Prostate gland (tissue), 2 donors: ENCODE measurements around the gene PDIA5.

Source experiments
- POLR2A ChIP-seq: fragments of 450-650 bp; IDR thresholded peaks from one replicate; pipeline ENCODE4 v1.6.1; 2016; ENCODE audit warnings: antibody characterized with exemption, mild to moderate bottlenecking
- POLR2AphosphoS5 ChIP-seq: sonication (generic); formaldehyde crosslinking; IDR thresholded peaks from one replicate; pipeline ENCODE4 v1.6.1; 2017; ENCODE audit warnings: antibody characterized with exemption
- TF ChIP-seq, protein P1 (sequence below), 4 experiments: fragments of 200-600 bp in 2 of 4; fragments of 450-650 bp in 2 of 4; sonication (generic) in 2 of 4; IDR thresholded peaks; 1 replicate in 3 of 4; 2 replicates in 1 of 4; pipeline ENCODE4 v1.5.1; 2016 to 2019; ENCODE audit warnings: antibody characterized with exemption in 4 of 4, mild to moderate bottlenecking in 2 of 4, moderate library complexity in 2 of 4

DNA sequence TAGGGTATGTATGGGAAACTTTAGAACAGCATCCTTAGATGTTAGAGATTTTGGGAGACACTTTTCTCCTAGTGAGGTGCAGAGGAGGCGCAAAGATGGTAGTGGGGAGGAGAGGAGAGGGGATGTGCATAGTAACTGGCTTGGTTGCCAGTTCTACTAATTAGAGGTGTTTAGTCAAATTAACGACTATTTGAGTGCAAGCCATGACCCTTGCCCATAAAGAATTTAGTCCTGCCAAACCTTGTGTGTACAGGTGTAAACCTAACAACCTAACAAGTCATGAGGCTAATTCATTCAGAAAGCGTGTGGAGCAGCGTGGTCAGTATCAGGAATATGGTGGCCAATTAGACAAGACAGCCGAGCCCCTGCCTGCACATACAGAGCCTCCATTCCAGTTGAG lies 72.7 kb downstream of the PDIA5 start:
- no peak for TF ChIP-seq POLR2A
- TF ChIP-seq, protein P1, sequence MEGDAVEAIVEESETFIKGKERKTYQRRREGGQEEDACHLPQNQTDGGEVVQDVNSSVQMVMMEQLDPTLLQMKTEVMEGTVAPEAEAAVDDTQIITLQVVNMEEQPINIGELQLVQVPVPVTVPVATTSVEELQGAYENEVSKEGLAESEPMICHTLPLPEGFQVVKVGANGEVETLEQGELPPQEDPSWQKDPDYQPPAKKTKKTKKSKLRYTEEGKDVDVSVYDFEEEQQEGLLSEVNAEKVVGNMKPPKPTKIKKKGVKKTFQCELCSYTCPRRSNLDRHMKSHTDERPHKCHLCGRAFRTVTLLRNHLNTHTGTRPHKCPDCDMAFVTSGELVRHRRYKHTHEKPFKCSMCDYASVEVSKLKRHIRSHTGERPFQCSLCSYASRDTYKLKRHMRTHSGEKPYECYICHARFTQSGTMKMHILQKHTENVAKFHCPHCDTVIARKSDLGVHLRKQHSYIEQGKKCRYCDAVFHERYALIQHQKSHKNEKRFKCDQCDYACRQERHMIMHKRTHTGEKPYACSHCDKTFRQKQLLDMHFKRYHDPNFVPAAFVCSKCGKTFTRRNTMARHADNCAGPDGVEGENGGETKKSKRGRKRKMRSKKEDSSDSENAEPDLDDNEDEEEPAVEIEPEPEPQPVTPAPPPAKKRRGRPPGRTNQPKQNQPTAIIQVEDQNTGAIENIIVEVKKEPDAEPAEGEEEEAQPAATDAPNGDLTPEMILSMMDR (IDR thresholded peaks at IDR 0.05): no peak
- TF ChIP-seq POLR2AphosphoS5: no peak
